Body of pancreas (tissue), 4 donors: ENCODE results near the gene TMEM245. TPM values are rescaled to one million over a fixed set of nuclear protein-coding genes. Genes with fewer than 3 reads are reported as not detected.
"Not testable (repeated sequence)": the region's sequence is repeated elsewhere in the genome, so short reads cannot be mapped to it uniquely, and the experiment has no call there.

Source experiments
- ATAC-seq: fragments of 150-250 bp; one replicate; pipeline ENCODE4 v1.9.1; 2016
- DNase-seq, 4 donors: peaks; one replicate each; pipeline ENCODE4 v3.0.0-alpha.2; 2019
- H3K27ac ChIP-seq, 4 donors: fragments of 200-600 bp; sonication (generic); 1 replicate in 3 of 4; 2 replicates in 1 of 4; pipeline versions ENCODE4 v1.5.1 to v1.6.1; 2016 to 2019; ENCODE audit warnings: mild to moderate bottlenecking in 1 of 4, mixed read lengths in 1 of 4, moderate library complexity in 1 of 4
- H3K27me3 ChIP-seq, 2 donors: fragments of 200-600 bp; sonication (generic); one replicate each; pipeline ENCODE4 v1.6.0; 2016; ENCODE audit warnings: mild to moderate bottlenecking in 1 of 2
- H3K36me3 ChIP-seq, 2 donors: fragments of 200-600 bp; sonication (generic); replicated peaks in 1 of 2; 2 replicates each; pipeline ENCODE4 v1.5.1; 2016; ENCODE audit warnings: low read depth in 2 of 2; ENCODE audit not compliant: insufficient read depth in 1 of 2
- H3K4me1 ChIP-seq: fragments of 200-600 bp; sonication (generic); one replicate; pipeline ENCODE4 v1.6.0; 2016
- H3K4me3 ChIP-seq, 2 donors: fragments of 200-600 bp; sonication (generic); 1 replicate in 1 of 2; 2 replicates in 1 of 2; pipeline ENCODE4 v1.5.1; 2016 to 2019
- H3K9me3 ChIP-seq, 3 donors: fragments of 200-600 bp; sonication (generic); 1 replicate in 2 of 3; 2 replicates in 1 of 3; pipeline ENCODE4 v1.5.1; 2016
- CTCF ChIP-seq, 7 experiments: fragments of 450-650 bp in 4 of 7; fragments of 200-600 bp in 3 of 7; sonication (generic) in 3 of 7; IDR thresholded peaks; one replicate each; pipeline ENCODE4 v1.5.1; 2016 to 2019; ENCODE audit warnings: antibody characterized with exemption in 7 of 7
- POLR2A ChIP-seq, 3 donors: fragments of 450-650 bp; IDR thresholded peaks; one replicate each; pipeline ENCODE4 v1.6.1; 2016; ENCODE audit warnings: antibody characterized with exemption in 3 of 3, mild to moderate bottlenecking in 2 of 3
- WGBS, 2 donors: methylation state at CpG; one replicate each; pipeline ENCODE4 v1.1.5; 2017; 5-methylcytosine and 5-hydroxymethylcytosine counted together
- intact Hi-C: fragments of 100-400 bp; cut with DNase I; formaldehyde crosslinking; loops from one replicate; pipeline ENCODE4 v1.15.1; 2023
- total RNA-seq, 2 donors: library from RNA; depleted of rRNA; stranded (reverse); fragments of >200 nt; gene quantifications; one replicate each; pipeline ENCODE4 v1.1.0, GENCODE V29; 2016

TMEM245 gene
- total RNA-seq, 2 donors from 2014 or later = 38.9 to 47.0 TPM

GRCh38 chr9:109068764-109069163 lies 51.0 kb downstream of the TMEM245 start:
- H3K36me3 ChIP-seq = peaks cover 0 to 27% of the 10 kb centered on the region in 2 donors

GRCh38 chr9:109064963-109065702 lies 54.6 kb downstream of the TMEM245 start:
- no peak overlapping the region for H3K27ac ChIP-seq
- H3K36me3 ChIP-seq = peaks cover 0 to 30% of the 10 kb centered on the region in 2 donors
- intact Hi-C loops = no loop called here
- H3K4me3 ChIP-seq = no peak overlapping the region
- ATAC-seq (no peak), DNase-seq (no peak)
- H3K4me1 ChIP-seq = no peaks in the 10 kb centered on the region
- H3K9me3 ChIP-seq = no peaks in the 10 kb centered on the region
- TF ChIP-seq POLR2A (IDR thresholded peaks at IDR 0.05) = no peak
- TF ChIP-seq CTCF (IDR thresholded peaks at IDR 0.05) = no peak
- H3K27me3 ChIP-seq = no peaks in the 10 kb centered on the region
- 91 to 97% methylated on average over 2 of the region's 2 CpGs for WGBS, 2 donors

More at GRCh38 chr9:109068764-109069163, 51.0 kb downstream of the TMEM245 start:
- no peak for ATAC-seq
- H3K27me3 ChIP-seq = no peaks in the 10 kb centered on the region
- WGBS, 2 donors = 96 to 100% methylated on average over 1 of the region's 1 CpG
- H3K27ac ChIP-seq = no peak overlapping the region
- TF ChIP-seq POLR2A (IDR thresholded peaks at IDR 0.05) (no peak), CTCF (IDR thresholded peaks at IDR 0.05) (no peak)
- H3K4me1 ChIP-seq = peaks cover 6% of the 10 kb centered on the region
- H3K4me3 ChIP-seq = no peak overlapping the region
- intact Hi-C loops = no loop called here
- no peak for DNase-seq
- no peaks in the 10 kb centered on the region for H3K9me3 ChIP-seq

GRCh38 chr9:109063760-109064159 lies 56.0 kb downstream of the TMEM245 start:
- Histone ChIP-seq H3K36me3 (peaks cover 4 to 32% of the 10 kb centered on the region in 2 donors), H3K9me3 (no peaks in the 10 kb centered on the region), H3K4me3 (no peak overlapping the region), H3K27me3 (no peaks in the 10 kb centered on the region), H3K27ac (no peak overlapping the region), H3K4me1 (no peaks in the 10 kb centered on the region)
- no peak for ATAC-seq
- WGBS, 2 donors = 85 to 94% methylated on average over 2 of the region's 2 CpGs
- TF ChIP-seq POLR2A (IDR thresholded peaks at IDR 0.05) (no peak), CTCF (IDR thresholded peaks at IDR 0.05) (no peak)
- no peak for DNase-seq
- intact Hi-C loops = no loop called here

GRCh38 chr9:109062543-109062942 lies 57.2 kb downstream of the TMEM245 start:
- no peak for ATAC-seq
- 93 to 94% methylated on average over 6 of the region's 6 CpGs for WGBS, 2 donors
- TF ChIP-seq POLR2A (IDR thresholded peaks at IDR 0.05) = no peak
- TF ChIP-seq CTCF (IDR thresholded peaks at IDR 0.05) = no peak
- Histone ChIP-seq H3K36me3 (peaks cover 4 to 29% of the 10 kb centered on the region in 2 donors), H3K4me1 (no peaks in the 10 kb centered on the region), H3K27ac (no peak overlapping the region), H3K27me3 (no peaks in the 10 kb centered on the region), H3K9me3 (no peaks in the 10 kb centered on the region), H3K4me3 (no peak overlapping the region)
- intact Hi-C loops = no loop called here
- DNase-seq = no peak

GRCh38 chr9:109060191-109060590 lies 59.6 kb downstream of the TMEM245 start:
- ATAC-seq = no peak
- Histone ChIP-seq H3K27me3 (no peaks in the 10 kb centered on the region), H3K9me3 (no peaks in the 10 kb centered on the region), H3K27ac (no peak overlapping the region), H3K4me3 (no peak overlapping the region), H3K36me3 (peaks cover 4 to 26% of the 10 kb centered on the region in 2 donors), H3K4me1 (no peaks in the 10 kb centered on the region)
- 13 to 16% methylated on average over 3 of the region's 3 CpGs for WGBS, 2 donors
- DNase-seq = no peak
- intact Hi-C loops = no loop called here
- no peak for TF ChIP-seq POLR2A (IDR thresholded peaks at IDR 0.05)
- TF ChIP-seq CTCF (IDR thresholded peaks at IDR 0.05) = no peak

- DNase-seq, H3K27me3 ChIP-seq, H3K27ac ChIP-seq, H3K4me1 ChIP-seq, intact Hi-C loops, ATAC-seq, H3K4me3 ChIP-seq, H3K9me3 ChIP-seq: not testable (repeated sequence)
- WGBS, 2 donors = 92 to 98% methylated on average over 4 of the region's 4 CpGs
- H3K36me3 ChIP-seq = peaks cover 0 to 19% of the 10 kb centered on the region in 2 donors
These were observed 66.6 kb downstream of the TMEM245 start for GRCh38 chr9:109053121-109053520.
